Measurements from ENCODE around the gene ANXA11.

DNA sequence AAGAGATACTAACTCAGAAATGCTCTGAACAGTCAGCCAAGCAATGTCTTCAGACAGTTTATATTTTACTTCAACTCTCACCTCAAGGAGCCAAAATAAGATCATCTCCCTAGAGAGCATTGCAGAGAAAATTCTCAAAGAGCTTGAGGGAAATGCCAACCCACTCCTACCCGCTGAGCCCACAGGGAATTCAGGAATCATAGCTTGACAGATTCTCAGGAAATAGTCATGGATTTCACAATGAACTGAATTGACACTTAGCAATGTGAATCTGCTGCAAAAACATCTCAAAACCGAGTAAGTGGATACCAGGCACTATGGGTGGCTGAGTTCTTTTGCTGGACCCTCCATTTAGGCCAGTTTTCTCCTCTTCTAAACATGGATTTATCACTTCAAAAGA, 82.6 kb downstream of the ANXA11 start:
- TF ChIP-seq, protein P1, sequence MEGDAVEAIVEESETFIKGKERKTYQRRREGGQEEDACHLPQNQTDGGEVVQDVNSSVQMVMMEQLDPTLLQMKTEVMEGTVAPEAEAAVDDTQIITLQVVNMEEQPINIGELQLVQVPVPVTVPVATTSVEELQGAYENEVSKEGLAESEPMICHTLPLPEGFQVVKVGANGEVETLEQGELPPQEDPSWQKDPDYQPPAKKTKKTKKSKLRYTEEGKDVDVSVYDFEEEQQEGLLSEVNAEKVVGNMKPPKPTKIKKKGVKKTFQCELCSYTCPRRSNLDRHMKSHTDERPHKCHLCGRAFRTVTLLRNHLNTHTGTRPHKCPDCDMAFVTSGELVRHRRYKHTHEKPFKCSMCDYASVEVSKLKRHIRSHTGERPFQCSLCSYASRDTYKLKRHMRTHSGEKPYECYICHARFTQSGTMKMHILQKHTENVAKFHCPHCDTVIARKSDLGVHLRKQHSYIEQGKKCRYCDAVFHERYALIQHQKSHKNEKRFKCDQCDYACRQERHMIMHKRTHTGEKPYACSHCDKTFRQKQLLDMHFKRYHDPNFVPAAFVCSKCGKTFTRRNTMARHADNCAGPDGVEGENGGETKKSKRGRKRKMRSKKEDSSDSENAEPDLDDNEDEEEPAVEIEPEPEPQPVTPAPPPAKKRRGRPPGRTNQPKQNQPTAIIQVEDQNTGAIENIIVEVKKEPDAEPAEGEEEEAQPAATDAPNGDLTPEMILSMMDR (conservative IDR thresholded peaks at IDR 0.05; ENCODE audit: low read length): no peak
- TF ChIP-seq EZH2phosphoT487 (IDR thresholded peaks at IDR 0.05; ENCODE audit: borderline replicate concordance, low read depth, low read length): no peak

Measured in OCI-LY7 (cell line).